Karpas-422 (cell line): ENCODE results near the gene KSR2. TPM values are rescaled to one million over a fixed set of nuclear protein-coding genes. Genes with fewer than 3 reads are reported as not detected.

Experiments used
- DNase-seq: peaks from one replicate; pipeline ENCODE4 v3.0.0-alpha.2; 2015
- H2AFZ ChIP-seq: fragments of 200-600 bp; sonication (generic); 2 replicates; pipeline ENCODE4 v1.6.1; 2014; ENCODE audit warnings: antibody characterized with exemption, low read length, mixed read lengths
- H3K27ac ChIP-seq: fragments of 200-600 bp; sonication (generic); 2 replicates; pipeline ENCODE4 v1.5.1; 2014; ENCODE audit warnings: mild to moderate bottlenecking, low read length, moderate library complexity
- H3K27me3 ChIP-seq: fragments of 200-600 bp; sonication (generic); 2 replicates; pipeline ENCODE4 v1.6.1; 2014; ENCODE audit warnings: low read length, mixed read lengths
- H3K36me3 ChIP-seq: fragments of 200-600 bp; sonication (generic); 2 replicates; pipeline ENCODE4 v1.6.1; 2014; ENCODE audit warnings: low read length, mixed read lengths; ENCODE audit not compliant: insufficient read depth
- H3K4me1 ChIP-seq: fragments of 200-600 bp; sonication (generic); 2 replicates; pipeline ENCODE4 v1.6.1; 2014; ENCODE audit warnings: mild to moderate bottlenecking, low read length, mixed read lengths
- H3K4me2 ChIP-seq: fragments of 200-600 bp; sonication (generic); 2 replicates; pipeline ENCODE4 v1.6.1; 2014; ENCODE audit warnings: low read length, low read depth, mild to moderate bottlenecking; ENCODE audit not compliant: poor library complexity, severe bottlenecking
- H3K4me3 ChIP-seq: fragments of 200-600 bp; sonication (generic); 2 replicates; pipeline ENCODE4 v1.5.1; 2014; ENCODE audit warnings: mild to moderate bottlenecking, antibody characterized with exemption, low read length, mixed read lengths
- H3K79me2 ChIP-seq: fragments of 200-600 bp; sonication (generic); 2 replicates; pipeline ENCODE4 v1.6.1; 2014; ENCODE audit warnings: mild to moderate bottlenecking, low read length, mixed read lengths
- H3K9ac ChIP-seq: fragments of 200-600 bp; sonication (generic); 2 replicates; pipeline ENCODE4 v1.6.0; 2014; ENCODE audit warnings: low read length
- H3K9me2 ChIP-seq: fragments of 200-600 bp; sonication (generic), shearing (Covaris generic); replicated peaks from 2 replicates; pipeline ENCODE4 v1.6.0; 2014; ENCODE audit warnings: mild to moderate bottlenecking, low read length, moderate library complexity; ENCODE audit not compliant: insufficient read depth
- H3K9me3 ChIP-seq: fragments of 300-700, 200-600 bp; sonication (generic); 2 replicates; pipeline ENCODE4 v1.6.1; 2014; ENCODE audit warnings: low read length, mixed read lengths
- H4K20me1 ChIP-seq: fragments of 200-600 bp; sonication (generic); 2 replicates; pipeline ENCODE4 v1.6.1; 2014; ENCODE audit warnings: mild to moderate bottlenecking, antibody characterized with exemption, low read length, low read depth; ENCODE audit not compliant: insufficient read depth
- total RNA-seq: library from RNA; depleted of rRNA; stranded (reverse); fragments of >200 nt; shearing (Covaris generic); gene quantifications from 2 replicates; pipeline ENCODE4 v1.2.3, GENCODE V29; 2014; ENCODE audit warnings: low replicate concordance

The KSR2 gene
- total RNA-seq, 1 experiment from 2014 or later = 0.04 TPM

GRCh38 chr12:117977373-117977772 lies 8.6 kb upstream of the KSR2 start:
- Histone ChIP-seq H4K20me1 (no peaks in the 10 kb centered on the region), H3K79me2 (no peaks in the 10 kb centered on the region), H3K4me2 (no peak overlapping the region), H3K27ac (no peak overlapping the region), H3K4me3 (no peak overlapping the region), H3K9me2 (no peaks in the 10 kb centered on the region), H3K9ac (no peak overlapping the region), H3K9me3 (no peaks in the 10 kb centered on the region), H3K27me3 (no peaks in the 10 kb centered on the region), H2AFZ (no peak overlapping the region), H3K4me1 (no peaks in the 10 kb centered on the region), H3K36me3 (no peaks in the 10 kb centered on the region)
- no peak for DNase-seq

- H2AFZ ChIP-seq = no peak overlapping the region
- no peaks in the 10 kb centered on the region for H3K9me2 ChIP-seq
These were observed 6.2 kb upstream of the KSR2 start for GRCh38 chr12:117975006-117975405.

GRCh38 chr12:117972301-117972700 lies 3.5 kb upstream of the KSR2 start:
- DNase-seq = no peak
- peaks cover 4% of the 10 kb centered on the region; the same call in 1 of the 2 replicates for H3K9me3 ChIP-seq

More at GRCh38 chr12:117975006-117975405, 6.2 kb upstream of the KSR2 start:
- H4K20me1 ChIP-seq = no peaks in the 10 kb centered on the region
- peaks cover 4% of the 10 kb centered on the region; the same call in 1 of the 2 replicates for H3K9me3 ChIP-seq
- H3K9ac ChIP-seq = no peak overlapping the region
- H3K27ac ChIP-seq = no peak overlapping the region
- DNase-seq = no peak
- H3K36me3 ChIP-seq = no peaks in the 10 kb centered on the region
- no peaks in the 10 kb centered on the region for H3K79me2 ChIP-seq
- no peak overlapping the region for H3K4me3 ChIP-seq
- H3K4me2 ChIP-seq = no peak overlapping the region
- H3K27me3 ChIP-seq = no peaks in the 10 kb centered on the region
- no peaks in the 10 kb centered on the region for H3K4me1 ChIP-seq

GRCh38 chr12:117970334-117970733 lies 1.5 kb upstream of the KSR2 start:
- no peak overlapping the region for H3K4me3 ChIP-seq

More at GRCh38 chr12:117972301-117972700, 3.5 kb upstream of the KSR2 start:
- Histone ChIP-seq H3K9me2 (no peaks in the 10 kb centered on the region), H3K4me1 (peaks cover 9% of the 10 kb centered on the region; the same call in 1 of the 2 replicates), H3K36me3 (no peaks in the 10 kb centered on the region), H3K79me2 (no peaks in the 10 kb centered on the region), H3K27me3 (no peaks in the 10 kb centered on the region), H4K20me1 (no peaks in the 10 kb centered on the region), H2AFZ (no peak overlapping the region), H3K4me2 (no peak overlapping the region), H3K4me3 (no peak overlapping the region), H3K9ac (no peak overlapping the region), H3K27ac (no peak overlapping the region)

GRCh38 chr12:117968151-117968789 lies 520 bp downstream of the KSR2 start:
- Histone ChIP-seq H3K36me3 (no peaks in the 10 kb centered on the region), H3K9me3 (peaks cover 4% of the 10 kb centered on the region; the same call in 1 of the 2 replicates), H3K27me3 (no peaks in the 10 kb centered on the region), H3K79me2 (no peaks in the 10 kb centered on the region), H3K27ac (no peak overlapping the region), H3K9me2 (no peaks in the 10 kb centered on the region), H3K4me3 (peak overlapping the region; percentile 62), H3K4me2 (peak overlapping the region; percentile 71), H4K20me1 (no peaks in the 10 kb centered on the region), H3K9ac (peak overlapping the region; percentile 52), H2AFZ (peak overlapping the region; percentile 2; the same call in 1 of the 2 replicates), H3K4me1 (peaks cover 9% of the 10 kb centered on the region; the same call in 1 of the 2 replicates)
- DNase-seq = no peak

More at GRCh38 chr12:117970334-117970733, 1.5 kb upstream of the KSR2 start:
- no peaks in the 10 kb centered on the region for H3K9me2 ChIP-seq
- H3K4me1 ChIP-seq = peaks cover 9% of the 10 kb centered on the region; the same call in 1 of the 2 replicates
- H3K9ac ChIP-seq = no peak overlapping the region
- H2AFZ ChIP-seq = no peak overlapping the region
- H4K20me1 ChIP-seq = no peaks in the 10 kb centered on the region
- H3K27ac ChIP-seq = no peak overlapping the region
- no peaks in the 10 kb centered on the region for H3K79me2 ChIP-seq
- H3K27me3 ChIP-seq = no peaks in the 10 kb centered on the region
- H3K36me3 ChIP-seq = no peaks in the 10 kb centered on the region
- no peak for DNase-seq
- H3K9me3 ChIP-seq = peaks cover 4% of the 10 kb centered on the region; the same call in 1 of the 2 replicates
- no peak overlapping the region for H3K4me2 ChIP-seq

- Histone ChIP-seq H3K4me1 (peaks cover 9% of the 10 kb centered on the region; the same call in 1 of the 2 replicates), H3K79me2 (no peaks in the 10 kb centered on the region), H3K9me3 (peaks cover 4% of the 10 kb centered on the region; the same call in 1 of the 2 replicates), H4K20me1 (no peaks in the 10 kb centered on the region), H3K27ac (no peak overlapping the region), H3K4me3 (no peak overlapping the region), H3K9ac (no peak overlapping the region), H3K9me2 (no peaks in the 10 kb centered on the region), H3K4me2 (no peak overlapping the region), H2AFZ (no peak overlapping the region), H3K36me3 (no peaks in the 10 kb centered on the region), H3K27me3 (no peaks in the 10 kb centered on the region)
- no peak for DNase-seq
These were observed 1.3 kb downstream of the KSR2 start for GRCh38 chr12:117967512-117967911.

GRCh38 chr12:117967043-117967442 lies 1.7 kb downstream of the KSR2 start:
- H3K9ac ChIP-seq = no peak overlapping the region
- H3K27ac ChIP-seq = no peak overlapping the region
- DNase-seq = no peak

GRCh38 chr12:117966511-117966910 lies 2.3 kb downstream of the KSR2 start:
- Histone ChIP-seq H3K9ac (no peak overlapping the region), H3K36me3 (no peaks in the 10 kb centered on the region), H3K9me2 (no peaks in the 10 kb centered on the region), H4K20me1 (no peaks in the 10 kb centered on the region), H3K79me2 (no peaks in the 10 kb centered on the region), H3K4me2 (no peak overlapping the region), H3K4me3 (no peak overlapping the region), H3K27ac (no peak overlapping the region), H3K4me1 (peaks cover 9% of the 10 kb centered on the region; the same call in 1 of the 2 replicates), H3K9me3 (peaks cover 4% of the 10 kb centered on the region; the same call in 1 of the 2 replicates), H2AFZ (no peak overlapping the region), H3K27me3 (no peaks in the 10 kb centered on the region)
- DNase-seq = no peak

More at GRCh38 chr12:117967043-117967442, 1.7 kb downstream of the KSR2 start:
- Histone ChIP-seq H2AFZ (no peak overlapping the region), H3K79me2 (no peaks in the 10 kb centered on the region), H3K36me3 (no peaks in the 10 kb centered on the region), H3K4me2 (no peak overlapping the region), H3K4me3 (no peak overlapping the region), H4K20me1 (no peaks in the 10 kb centered on the region), H3K9me3 (peaks cover 4% of the 10 kb centered on the region; the same call in 1 of the 2 replicates), H3K4me1 (peaks cover 9% of the 10 kb centered on the region; the same call in 1 of the 2 replicates), H3K27me3 (no peaks in the 10 kb centered on the region), H3K9me2 (no peaks in the 10 kb centered on the region)
